ENCODE data around the gene RARS1. TPM values are rescaled to one million over a fixed set of nuclear protein-coding genes. Genes with fewer than 3 reads are reported as not detected.

The RARS1 gene
- total RNA-seq, 1 donor from 2014 or later, result 87.6 TPM

- Mint-ChIP-seq H3K36me3 (ENCODE audit: low read depth) (no peaks in the 10 kb centered on the region), H3K27me3 (ENCODE audit: low read depth) (no peaks in the 10 kb centered on the region), H3K4me3 (no peak overlapping the region), H3K4me1 (peaks cover 1% of the 10 kb centered on the region), H3K9me3 (no peaks in the 10 kb centered on the region), H3K27ac (ENCODE audit: unreplicated experiment) (no peak overlapping the region)
- DNase-seq (ENCODE audit: low read depth, low spot score), result no peak
- TF ChIP-seq CTCF (conservative IDR thresholded peaks at IDR 0.05), result no peak
These were observed 50.9 kb downstream of the RARS1 start for GRCh38 chr5:168537176-168537575.

GRCh38 chr5:168549554-168549953, 63.3 kb downstream of the RARS1 start:
- no peak for TF ChIP-seq CTCF (conservative IDR thresholded peaks at IDR 0.05)
- DNase-seq (ENCODE audit: low read depth, low spot score), result no peak
- no peaks in the 10 kb centered on the region for H3K27me3 Mint-ChIP-seq (ENCODE audit: low read depth)
- H3K36me3 Mint-ChIP-seq (ENCODE audit: low read depth), result peaks cover 33% of the 10 kb centered on the region
- H3K4me3 Mint-ChIP-seq, result no peak overlapping the region
- no peaks in the 10 kb centered on the region for H3K4me1 Mint-ChIP-seq
- H3K27ac Mint-ChIP-seq (ENCODE audit: unreplicated experiment), result no peak overlapping the region
- no peaks in the 10 kb centered on the region for H3K9me3 Mint-ChIP-seq

GRCh38 chr5:168550656-168551055, 64.4 kb downstream of the RARS1 start:
- H3K4me1 Mint-ChIP-seq, result no peaks in the 10 kb centered on the region
- H3K4me3 Mint-ChIP-seq, result no peak overlapping the region
- H3K27me3 Mint-ChIP-seq (ENCODE audit: low read depth), result no peaks in the 10 kb centered on the region
- H3K36me3 Mint-ChIP-seq (ENCODE audit: low read depth), result peaks cover 32% of the 10 kb centered on the region
- DNase-seq (ENCODE audit: low read depth, low spot score), result no peak
- TF ChIP-seq CTCF (conservative IDR thresholded peaks at IDR 0.05), result no peak
- no peaks in the 10 kb centered on the region for H3K9me3 Mint-ChIP-seq
- no peak overlapping the region for H3K27ac Mint-ChIP-seq (ENCODE audit: unreplicated experiment)

- no peak for DNase-seq (ENCODE audit: low read depth, low spot score)
- no peaks in the 10 kb centered on the region for H3K4me1 Mint-ChIP-seq
- no peak overlapping the region for H3K27ac Mint-ChIP-seq (ENCODE audit: unreplicated experiment)
- H3K27me3 Mint-ChIP-seq (ENCODE audit: low read depth), result no peaks in the 10 kb centered on the region
- TF ChIP-seq CTCF (conservative IDR thresholded peaks at IDR 0.05), result no peak
- peaks cover 35% of the 10 kb centered on the region for H3K36me3 Mint-ChIP-seq (ENCODE audit: low read depth)
- no peak overlapping the region for H3K4me3 Mint-ChIP-seq
- no peaks in the 10 kb centered on the region for H3K9me3 Mint-ChIP-seq
These were observed 65.9 kb downstream of the RARS1 start for GRCh38 chr5:168552146-168552545.

- H3K9me3 Mint-ChIP-seq, result no peaks in the 10 kb centered on the region
- no peak for TF ChIP-seq CTCF (conservative IDR thresholded peaks at IDR 0.05)
- H3K27ac Mint-ChIP-seq (ENCODE audit: unreplicated experiment), result peak overlapping the region; percentile 65
- peaks cover 28% of the 10 kb centered on the region for H3K36me3 Mint-ChIP-seq (ENCODE audit: low read depth)
- no peak for DNase-seq (ENCODE audit: low read depth, low spot score)
- H3K27me3 Mint-ChIP-seq (ENCODE audit: low read depth), result no peaks in the 10 kb centered on the region
- H3K4me3 Mint-ChIP-seq, result no peak overlapping the region
- no peaks in the 10 kb centered on the region for H3K4me1 Mint-ChIP-seq
These were observed 67.3 kb downstream of the RARS1 start for GRCh38 chr5:168553377-168554130.
